ENCODE measurements around the gene LTBP1.

DNA sequence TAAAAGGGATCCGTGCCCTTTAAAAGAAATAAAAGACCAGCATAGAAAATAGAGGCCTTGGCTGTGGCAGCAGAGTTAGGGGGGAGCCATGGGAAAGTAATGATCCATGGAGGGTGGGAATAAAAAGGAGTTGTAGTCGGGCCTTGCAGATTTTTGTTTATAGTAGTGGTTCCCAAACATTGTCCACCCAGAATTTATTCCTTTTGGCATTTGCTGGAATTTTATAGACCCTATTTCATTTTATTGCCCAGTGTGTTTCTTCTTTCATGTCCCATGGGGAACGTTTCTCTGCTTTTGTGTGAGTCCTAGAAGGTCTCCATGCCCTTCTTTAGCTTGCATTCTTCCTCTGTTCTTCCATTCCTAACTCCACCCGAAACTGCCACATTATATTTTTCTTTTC, 222.2 kb downstream of the LTBP1 start:
- TF ChIP-seq, protein P1, sequence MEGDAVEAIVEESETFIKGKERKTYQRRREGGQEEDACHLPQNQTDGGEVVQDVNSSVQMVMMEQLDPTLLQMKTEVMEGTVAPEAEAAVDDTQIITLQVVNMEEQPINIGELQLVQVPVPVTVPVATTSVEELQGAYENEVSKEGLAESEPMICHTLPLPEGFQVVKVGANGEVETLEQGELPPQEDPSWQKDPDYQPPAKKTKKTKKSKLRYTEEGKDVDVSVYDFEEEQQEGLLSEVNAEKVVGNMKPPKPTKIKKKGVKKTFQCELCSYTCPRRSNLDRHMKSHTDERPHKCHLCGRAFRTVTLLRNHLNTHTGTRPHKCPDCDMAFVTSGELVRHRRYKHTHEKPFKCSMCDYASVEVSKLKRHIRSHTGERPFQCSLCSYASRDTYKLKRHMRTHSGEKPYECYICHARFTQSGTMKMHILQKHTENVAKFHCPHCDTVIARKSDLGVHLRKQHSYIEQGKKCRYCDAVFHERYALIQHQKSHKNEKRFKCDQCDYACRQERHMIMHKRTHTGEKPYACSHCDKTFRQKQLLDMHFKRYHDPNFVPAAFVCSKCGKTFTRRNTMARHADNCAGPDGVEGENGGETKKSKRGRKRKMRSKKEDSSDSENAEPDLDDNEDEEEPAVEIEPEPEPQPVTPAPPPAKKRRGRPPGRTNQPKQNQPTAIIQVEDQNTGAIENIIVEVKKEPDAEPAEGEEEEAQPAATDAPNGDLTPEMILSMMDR (conservative IDR thresholded peaks at IDR 0.05): no peak
- TF ChIP-seq EZH2 (IDR thresholded peaks at IDR 0.05; ENCODE audit: low read depth): no peak
